Karpas-422 (cell line): ENCODE data around the gene LDLRAD2. TPM values are rescaled to one million over a fixed set of nuclear protein-coding genes. Genes with fewer than 3 reads are reported as not detected.

Experiments used
- DNase-seq: peaks from one replicate; pipeline ENCODE4 v3.0.0-alpha.2; 2015
- H2AFZ ChIP-seq: fragments of 200-600 bp; sonication (generic); 2 replicates; pipeline ENCODE4 v1.6.1; 2014; ENCODE audit warnings: antibody characterized with exemption, low read length, mixed read lengths
- H3K27ac ChIP-seq: fragments of 200-600 bp; sonication (generic); 2 replicates; pipeline ENCODE4 v1.5.1; 2014; ENCODE audit warnings: mild to moderate bottlenecking, low read length, moderate library complexity
- H3K27me3 ChIP-seq: fragments of 200-600 bp; sonication (generic); 2 replicates; pipeline ENCODE4 v1.6.1; 2014; ENCODE audit warnings: low read length, mixed read lengths
- H3K36me3 ChIP-seq: fragments of 200-600 bp; sonication (generic); 2 replicates; pipeline ENCODE4 v1.6.1; 2014; ENCODE audit warnings: low read length, mixed read lengths; ENCODE audit not compliant: insufficient read depth
- H3K4me1 ChIP-seq: fragments of 200-600 bp; sonication (generic); 2 replicates; pipeline ENCODE4 v1.6.1; 2014; ENCODE audit warnings: mild to moderate bottlenecking, low read length, mixed read lengths
- H3K4me2 ChIP-seq: fragments of 200-600 bp; sonication (generic); 2 replicates; pipeline ENCODE4 v1.6.1; 2014; ENCODE audit warnings: low read length, low read depth, mild to moderate bottlenecking; ENCODE audit not compliant: poor library complexity, severe bottlenecking
- H3K4me3 ChIP-seq: fragments of 200-600 bp; sonication (generic); 2 replicates; pipeline ENCODE4 v1.5.1; 2014; ENCODE audit warnings: mild to moderate bottlenecking, antibody characterized with exemption, low read length, mixed read lengths
- H3K79me2 ChIP-seq: fragments of 200-600 bp; sonication (generic); 2 replicates; pipeline ENCODE4 v1.6.1; 2014; ENCODE audit warnings: mild to moderate bottlenecking, low read length, mixed read lengths
- H3K9ac ChIP-seq: fragments of 200-600 bp; sonication (generic); 2 replicates; pipeline ENCODE4 v1.6.0; 2014; ENCODE audit warnings: low read length
- H3K9me2 ChIP-seq: fragments of 200-600 bp; sonication (generic), shearing (Covaris generic); replicated peaks from 2 replicates; pipeline ENCODE4 v1.6.0; 2014; ENCODE audit warnings: mild to moderate bottlenecking, low read length, moderate library complexity; ENCODE audit not compliant: insufficient read depth
- H3K9me3 ChIP-seq: fragments of 300-700, 200-600 bp; sonication (generic); 2 replicates; pipeline ENCODE4 v1.6.1; 2014; ENCODE audit warnings: low read length, mixed read lengths
- H4K20me1 ChIP-seq: fragments of 200-600 bp; sonication (generic); 2 replicates; pipeline ENCODE4 v1.6.1; 2014; ENCODE audit warnings: mild to moderate bottlenecking, antibody characterized with exemption, low read length, low read depth; ENCODE audit not compliant: insufficient read depth
- total RNA-seq: library from RNA; depleted of rRNA; stranded (reverse); fragments of >200 nt; shearing (Covaris generic); gene quantifications from 2 replicates; pipeline ENCODE4 v1.2.3, GENCODE V29; 2014; ENCODE audit warnings: low replicate concordance

LDLRAD2 gene
- total RNA-seq, 1 experiment from 2014 or later: not detected

GRCh38 chr1:21861602-21862429, 49.8 kb downstream of the LDLRAD2 start:
- DNase-seq: no peak
- no peak overlapping the region for H3K27ac ChIP-seq
- no peak overlapping the region for H3K4me2 ChIP-seq
- no peaks in the 10 kb centered on the region for H3K4me1 ChIP-seq
- H2AFZ ChIP-seq: no peak overlapping the region
- no peaks in the 10 kb centered on the region for H3K27me3 ChIP-seq
- H3K4me3 ChIP-seq: no peak overlapping the region
- no peaks in the 10 kb centered on the region for H3K9me3 ChIP-seq
- H3K9me2 ChIP-seq: no peaks in the 10 kb centered on the region
- H3K79me2 ChIP-seq: no peaks in the 10 kb centered on the region
- H3K36me3 ChIP-seq: no peaks in the 10 kb centered on the region
- no peak overlapping the region for H3K9ac ChIP-seq
- no peaks in the 10 kb centered on the region for H4K20me1 ChIP-seq

GRCh38 chr1:21863981-21864380, 51.9 kb downstream of the LDLRAD2 start:
- Histone ChIP-seq H4K20me1 (no peaks in the 10 kb centered on the region), H3K27ac (no peak overlapping the region), H3K9ac (no peak overlapping the region), H3K79me2 (no peaks in the 10 kb centered on the region), H3K4me2 (no peak overlapping the region), H2AFZ (no peak overlapping the region), H3K9me2 (no peaks in the 10 kb centered on the region), H3K4me3 (no peak overlapping the region), H3K9me3 (no peaks in the 10 kb centered on the region), H3K4me1 (no peaks in the 10 kb centered on the region), H3K27me3 (no peaks in the 10 kb centered on the region), H3K36me3 (no peaks in the 10 kb centered on the region)
- DNase-seq: no peak

- H2AFZ ChIP-seq: no peak overlapping the region
- no peaks in the 10 kb centered on the region for H3K9me2 ChIP-seq
- H4K20me1 ChIP-seq: no peaks in the 10 kb centered on the region
- H3K9me3 ChIP-seq: no peaks in the 10 kb centered on the region
- no peak overlapping the region for H3K4me2 ChIP-seq
- H3K27ac ChIP-seq: no peak overlapping the region
- DNase-seq: no peak
- H3K27me3 ChIP-seq: no peaks in the 10 kb centered on the region
- H3K79me2 ChIP-seq: no peaks in the 10 kb centered on the region
- no peak overlapping the region for H3K9ac ChIP-seq
- no peak overlapping the region for H3K4me3 ChIP-seq
- H3K36me3 ChIP-seq: no peaks in the 10 kb centered on the region
- no peaks in the 10 kb centered on the region for H3K4me1 ChIP-seq
Observed at GRCh38 chr1:21864730-21865129, 52.7 kb downstream of the LDLRAD2 start.

GRCh38 chr1:21865609-21865942, 53.5 kb downstream of the LDLRAD2 start:
- H3K79me2 ChIP-seq: no peaks in the 10 kb centered on the region
- no peaks in the 10 kb centered on the region for H3K9me2 ChIP-seq
- H3K27me3 ChIP-seq: no peaks in the 10 kb centered on the region
- no peaks in the 10 kb centered on the region for H3K9me3 ChIP-seq
- H2AFZ ChIP-seq: no peak overlapping the region
- H3K4me3 ChIP-seq: no peak overlapping the region
- DNase-seq: no peak
- H3K9ac ChIP-seq: no peak overlapping the region
- H3K4me1 ChIP-seq: no peaks in the 10 kb centered on the region
- H3K36me3 ChIP-seq: no peaks in the 10 kb centered on the region
- H3K27ac ChIP-seq: no peak overlapping the region
- no peaks in the 10 kb centered on the region for H4K20me1 ChIP-seq
- no peak overlapping the region for H3K4me2 ChIP-seq

GRCh38 chr1:21865943-21866706, 54.1 kb downstream of the LDLRAD2 start:
- Histone ChIP-seq H3K4me2 (no peak overlapping the region), H3K79me2 (no peaks in the 10 kb centered on the region), H2AFZ (no peak overlapping the region), H3K4me1 (no peaks in the 10 kb centered on the region), H3K27ac (no peak overlapping the region), H3K9me3 (no peaks in the 10 kb centered on the region), H3K4me3 (no peak overlapping the region), H4K20me1 (no peaks in the 10 kb centered on the region), H3K9me2 (no peaks in the 10 kb centered on the region), H3K36me3 (no peaks in the 10 kb centered on the region), H3K27me3 (no peaks in the 10 kb centered on the region), H3K9ac (no peak overlapping the region)
- no peak for DNase-seq

- no peak for DNase-seq
- Histone ChIP-seq H3K36me3 (no peaks in the 10 kb centered on the region), H3K9ac (no peak overlapping the region), H3K4me2 (no peak overlapping the region), H3K79me2 (no peaks in the 10 kb centered on the region), H3K9me2 (no peaks in the 10 kb centered on the region), H3K4me1 (no peaks in the 10 kb centered on the region), H3K27me3 (no peaks in the 10 kb centered on the region), H2AFZ (no peak overlapping the region), H3K27ac (no peak overlapping the region), H3K4me3 (no peak overlapping the region), H3K9me3 (no peaks in the 10 kb centered on the region), H4K20me1 (no peaks in the 10 kb centered on the region)
Observed at GRCh38 chr1:21866707-21867043, 54.6 kb downstream of the LDLRAD2 start.

DNA sequence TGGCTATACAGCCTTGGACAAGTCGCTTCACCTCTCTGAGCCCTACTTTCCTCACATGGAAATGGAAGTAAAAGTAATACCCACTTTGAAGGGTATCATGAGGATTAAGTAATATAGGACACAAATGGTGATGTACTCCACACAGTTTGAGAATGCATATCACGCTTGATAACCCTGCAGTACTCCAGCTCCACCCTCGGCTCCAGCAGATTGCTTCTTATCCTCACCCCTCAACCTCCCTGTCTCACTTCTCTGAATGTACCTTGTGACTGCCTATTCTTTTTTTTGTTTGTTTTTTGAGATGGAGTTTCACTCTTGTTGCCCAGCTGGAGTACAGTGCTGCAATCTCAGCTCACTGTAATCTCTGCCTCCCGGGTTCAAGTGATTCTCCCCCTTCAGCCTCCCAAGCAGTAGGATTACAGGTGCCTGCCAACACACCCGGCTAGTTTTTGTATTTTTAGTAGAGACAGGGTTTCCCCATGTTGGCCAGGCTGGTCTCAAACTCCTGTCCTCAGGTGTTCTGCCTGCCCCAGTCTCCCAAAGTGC, 55.5 kb downstream of the LDLRAD2 start:
- no peak overlapping the region for H3K4me2 ChIP-seq
- H3K4me3 ChIP-seq: no peak overlapping the region
- DNase-seq: no peak
- H3K36me3 ChIP-seq: no peaks in the 10 kb centered on the region
- no peaks in the 10 kb centered on the region for H3K9me2 ChIP-seq
- no peak overlapping the region for H3K9ac ChIP-seq
- no peak overlapping the region for H2AFZ ChIP-seq
- H4K20me1 ChIP-seq: no peaks in the 10 kb centered on the region
- no peaks in the 10 kb centered on the region for H3K79me2 ChIP-seq
- no peaks in the 10 kb centered on the region for H3K4me1 ChIP-seq
- no peak overlapping the region for H3K27ac ChIP-seq
- H3K27me3 ChIP-seq: no peaks in the 10 kb centered on the region
- H3K9me3 ChIP-seq: no peaks in the 10 kb centered on the region

GRCh38 chr1:21868482-21868881, 56.4 kb downstream of the LDLRAD2 start:
- Histone ChIP-seq H3K9ac (no peak overlapping the region), H3K27ac (no peak overlapping the region), H3K79me2 (no peaks in the 10 kb centered on the region), H4K20me1 (no peaks in the 10 kb centered on the region), H3K9me2 (no peaks in the 10 kb centered on the region), H3K36me3 (no peaks in the 10 kb centered on the region), H3K9me3 (no peaks in the 10 kb centered on the region), H3K27me3 (no peaks in the 10 kb centered on the region), H2AFZ (no peak overlapping the region), H3K4me1 (no peaks in the 10 kb centered on the region), H3K4me2 (no peak overlapping the region), H3K4me3 (no peak overlapping the region)
- DNase-seq: no peak
